Peyer's patch (tissue), 4 donors: Measurements from ENCODE around the gene WAS. TPM values are rescaled to one million over a fixed set of nuclear protein-coding genes. Genes with fewer than 3 reads are reported as not detected.

Experiments
- DNase-seq, 3 donors: peaks; one replicate each; pipeline ENCODE4 v3.0.0-alpha.2; 2017 to 2019
- H3K27ac ChIP-seq, 4 donors: fragments of 200-600 bp; sonication (generic); one replicate each; pipeline ENCODE4 v1.5.1; 2016 to 2019
- H3K27me3 ChIP-seq, 2 donors: fragments of 200-600 bp; sonication (generic); one replicate each; pipeline ENCODE4 v1.5.1; 2019
- H3K36me3 ChIP-seq, 3 donors: fragments of 200-600 bp; sonication (generic); one replicate each; pipeline ENCODE4 v1.5.1; 2016 to 2019
- H3K4me1 ChIP-seq, 4 donors: fragments of 200-600 bp; sonication (generic); one replicate each; pipeline ENCODE4 v1.5.1; 2016 to 2019
- H3K4me3 ChIP-seq, 4 donors: fragments of 200-600 bp; sonication (generic); 1 replicate in 3 of 4; 2 replicates in 1 of 4; pipeline ENCODE4 v1.5.1; 2016 to 2019; ENCODE audit warnings: mild to moderate bottlenecking in 1 of 4
- H3K9me3 ChIP-seq, 4 donors: fragments of 200-600 bp; sonication (generic); one replicate each; pipeline ENCODE4 v1.5.1; 2016 to 2019; ENCODE audit warnings: mild to moderate bottlenecking in 1 of 4
- POLR2A ChIP-seq, 2 donors: fragments of 450-650 bp; IDR thresholded peaks; one replicate each; pipeline ENCODE4 v1.5.1; 2017; ENCODE audit warnings: antibody characterized with exemption in 2 of 2, mild to moderate bottlenecking in 2 of 2, moderate library complexity in 2 of 2
- total RNA-seq, 4 donors: library from RNA; depleted of rRNA; stranded (reverse); fragments of >200 nt; gene quantifications; one replicate each; pipeline ENCODE4 v1.1.0, GENCODE V29; 2016
- TF ChIP-seq, protein P1 (sequence below), 6 experiments: fragments of 450-650 bp in 4 of 6; fragments of 200-600 bp in 2 of 6; sonication (generic) in 1 of 6; IDR thresholded peaks; one replicate each; pipeline ENCODE4 v1.5.1; 2017 to 2019; ENCODE audit warnings: antibody characterized with exemption in 6 of 6, mild to moderate bottlenecking in 3 of 6, moderate library complexity in 1 of 6

WAS gene
- total RNA-seq, 4 donors from 2014 or later = 3.5 to 45.4 (median 7.6) TPM

DNA sequence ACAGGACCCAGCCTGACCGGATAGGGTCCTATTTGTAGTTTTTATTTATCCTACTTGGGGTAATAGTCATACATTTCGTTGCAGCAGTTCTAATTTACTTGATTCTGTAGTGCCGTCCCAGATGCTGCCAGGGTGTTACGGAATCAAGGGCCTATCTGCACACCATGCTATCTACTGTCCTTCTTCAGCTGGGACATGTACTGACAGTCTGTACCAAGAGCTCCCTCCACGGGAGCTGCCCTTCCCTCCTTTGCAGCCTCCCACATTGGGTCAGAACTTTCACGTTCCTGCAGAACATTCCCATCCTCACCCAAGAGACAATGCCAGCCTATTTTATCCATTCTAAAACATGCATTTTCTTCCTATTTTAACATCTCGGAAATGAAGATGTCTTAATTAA is 19.6 kb downstream of the WAS start:
- H3K27ac ChIP-seq = no peak overlapping the region
- peaks cover 0 to 5% (median 0%) of the 10 kb centered on the region in 3 donors for H3K36me3 ChIP-seq
- H3K9me3 ChIP-seq = no peaks in the 10 kb centered on the region
- H3K27me3 ChIP-seq = no peaks in the 10 kb centered on the region
- TF ChIP-seq, protein P1, sequence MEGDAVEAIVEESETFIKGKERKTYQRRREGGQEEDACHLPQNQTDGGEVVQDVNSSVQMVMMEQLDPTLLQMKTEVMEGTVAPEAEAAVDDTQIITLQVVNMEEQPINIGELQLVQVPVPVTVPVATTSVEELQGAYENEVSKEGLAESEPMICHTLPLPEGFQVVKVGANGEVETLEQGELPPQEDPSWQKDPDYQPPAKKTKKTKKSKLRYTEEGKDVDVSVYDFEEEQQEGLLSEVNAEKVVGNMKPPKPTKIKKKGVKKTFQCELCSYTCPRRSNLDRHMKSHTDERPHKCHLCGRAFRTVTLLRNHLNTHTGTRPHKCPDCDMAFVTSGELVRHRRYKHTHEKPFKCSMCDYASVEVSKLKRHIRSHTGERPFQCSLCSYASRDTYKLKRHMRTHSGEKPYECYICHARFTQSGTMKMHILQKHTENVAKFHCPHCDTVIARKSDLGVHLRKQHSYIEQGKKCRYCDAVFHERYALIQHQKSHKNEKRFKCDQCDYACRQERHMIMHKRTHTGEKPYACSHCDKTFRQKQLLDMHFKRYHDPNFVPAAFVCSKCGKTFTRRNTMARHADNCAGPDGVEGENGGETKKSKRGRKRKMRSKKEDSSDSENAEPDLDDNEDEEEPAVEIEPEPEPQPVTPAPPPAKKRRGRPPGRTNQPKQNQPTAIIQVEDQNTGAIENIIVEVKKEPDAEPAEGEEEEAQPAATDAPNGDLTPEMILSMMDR (IDR thresholded peaks at IDR 0.05) = no peak
- no peak for TF ChIP-seq POLR2A (IDR thresholded peaks at IDR 0.05)
- DNase-seq = no peak
- H3K4me3 ChIP-seq = no peak overlapping the region
- no peaks in the 10 kb centered on the region for H3K4me1 ChIP-seq

DNA sequence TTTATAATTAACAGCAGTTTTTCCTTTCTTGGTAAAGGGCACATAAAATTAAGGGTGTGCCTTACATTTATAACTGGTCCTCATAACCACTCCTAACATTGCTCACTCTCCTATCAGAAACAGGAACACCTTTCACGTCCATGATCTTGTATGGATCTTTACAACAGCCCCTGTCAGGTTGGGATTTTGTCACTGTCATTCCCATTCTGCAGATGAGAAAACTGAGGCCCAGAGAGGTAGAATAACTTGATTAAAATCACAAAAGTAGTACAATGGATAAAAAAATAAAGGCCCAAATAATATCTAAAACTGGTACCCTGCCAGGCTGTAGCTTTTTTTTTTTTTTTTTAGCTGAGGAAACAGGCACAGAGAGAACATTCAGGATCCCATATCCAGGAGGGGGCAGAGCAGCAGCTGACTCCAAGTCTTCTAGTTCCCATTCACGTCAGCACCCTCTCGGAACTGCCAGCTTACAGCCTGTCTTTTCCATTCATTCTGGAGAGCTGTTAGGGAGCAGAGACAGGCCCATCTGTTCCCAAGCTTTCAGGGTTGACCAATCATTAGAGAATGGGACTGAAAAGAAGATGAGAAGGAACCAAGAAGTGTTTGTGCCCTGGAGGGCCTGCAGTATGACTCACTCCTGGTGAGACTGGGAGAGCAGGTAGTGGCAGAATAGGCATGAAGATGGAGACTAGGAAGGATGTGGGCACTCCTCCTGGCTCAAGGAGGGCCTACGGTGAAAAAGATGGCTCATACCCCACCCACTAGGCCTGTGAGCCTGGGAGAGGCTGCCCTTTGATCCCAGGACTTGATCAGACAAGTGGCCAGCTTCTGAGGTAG is 20.3 kb downstream of the WAS start:
- Histone ChIP-seq H3K4me3 (no peak overlapping the region), H3K36me3 (peaks cover 0 to 5% (median 0%) of the 10 kb centered on the region in 3 donors), H3K4me1 (no peaks in the 10 kb centered on the region), H3K27ac (peak overlapping the region in 1 of 4 donors; percentile 66), H3K27me3 (no peaks in the 10 kb centered on the region), H3K9me3 (no peaks in the 10 kb centered on the region)
- no peak for DNase-seq
- TF ChIP-seq, protein P1 (IDR thresholded peaks at IDR 0.05) = no peak
- no peak for TF ChIP-seq POLR2A (IDR thresholded peaks at IDR 0.05)

DNA sequence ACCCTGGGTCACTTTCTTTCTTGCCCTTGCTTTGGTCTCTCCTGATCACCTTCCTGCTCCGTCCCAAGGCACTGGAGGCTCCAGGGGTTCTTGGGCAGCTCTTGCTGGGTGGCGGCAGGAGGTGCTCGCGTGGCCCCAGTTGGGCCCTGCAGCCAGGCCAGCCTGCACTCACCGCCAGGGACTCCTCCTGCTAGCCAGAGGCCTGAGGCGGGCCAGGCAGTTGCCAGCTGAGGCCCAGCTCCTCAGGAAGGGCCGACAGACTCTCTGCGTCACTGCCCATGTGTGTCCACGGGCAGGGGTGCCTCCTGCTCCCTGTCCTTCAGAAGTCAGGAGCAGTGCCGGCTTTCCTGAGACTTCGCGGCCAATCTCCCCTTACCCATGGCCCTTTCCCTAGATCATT is 22.3 kb downstream of the WAS start:
- TF ChIP-seq, protein P1 (IDR thresholded peaks at IDR 0.05) = no peak
- TF ChIP-seq POLR2A (IDR thresholded peaks at IDR 0.05) = no peak
- Histone ChIP-seq H3K27me3 (no peaks in the 10 kb centered on the region), H3K36me3 (no peaks in the 10 kb centered on the region), H3K27ac (no peak overlapping the region), H3K4me1 (no peaks in the 10 kb centered on the region), H3K9me3 (no peaks in the 10 kb centered on the region), H3K4me3 (no peak overlapping the region)
- no peak for DNase-seq

DNA sequence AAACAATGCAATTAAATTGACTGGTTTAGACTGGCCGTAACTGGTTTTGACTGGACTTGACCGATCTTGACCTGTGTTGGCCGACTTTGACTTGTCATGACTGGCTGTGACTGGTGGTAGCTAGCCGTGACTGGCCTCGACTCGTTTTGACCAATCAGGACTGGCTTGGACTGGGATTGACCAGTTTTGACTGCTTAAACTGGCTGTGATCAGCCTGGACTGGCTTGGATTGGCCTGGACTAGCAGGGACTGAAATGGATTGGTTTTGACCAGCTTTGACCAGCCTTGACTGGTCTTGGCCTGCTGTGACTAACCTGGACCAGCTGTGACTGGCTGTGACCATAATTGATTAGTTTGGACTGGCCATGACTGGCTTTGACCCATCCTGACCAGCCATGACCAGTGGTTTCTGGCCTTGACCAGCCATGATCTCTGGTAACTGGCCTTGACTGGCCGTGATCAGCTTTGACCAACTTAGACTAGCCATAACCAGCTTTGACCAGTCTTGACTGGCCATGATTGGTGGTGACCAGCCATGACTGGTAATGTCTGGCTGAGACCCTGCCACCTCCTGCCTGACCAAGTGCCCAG is 26.0 kb downstream of the WAS start:
- no peak overlapping the region for H3K27ac ChIP-seq
- H3K9me3 ChIP-seq = no peaks in the 10 kb centered on the region
- H3K4me1 ChIP-seq = no peaks in the 10 kb centered on the region
- no peak overlapping the region for H3K4me3 ChIP-seq
- DNase-seq = no peak
- H3K27me3 ChIP-seq = no peaks in the 10 kb centered on the region
- H3K36me3 ChIP-seq = no peaks in the 10 kb centered on the region
- TF ChIP-seq POLR2A (IDR thresholded peaks at IDR 0.05) = no peak
- TF ChIP-seq, protein P1 (IDR thresholded peaks at IDR 0.05) = no peak

DNA sequence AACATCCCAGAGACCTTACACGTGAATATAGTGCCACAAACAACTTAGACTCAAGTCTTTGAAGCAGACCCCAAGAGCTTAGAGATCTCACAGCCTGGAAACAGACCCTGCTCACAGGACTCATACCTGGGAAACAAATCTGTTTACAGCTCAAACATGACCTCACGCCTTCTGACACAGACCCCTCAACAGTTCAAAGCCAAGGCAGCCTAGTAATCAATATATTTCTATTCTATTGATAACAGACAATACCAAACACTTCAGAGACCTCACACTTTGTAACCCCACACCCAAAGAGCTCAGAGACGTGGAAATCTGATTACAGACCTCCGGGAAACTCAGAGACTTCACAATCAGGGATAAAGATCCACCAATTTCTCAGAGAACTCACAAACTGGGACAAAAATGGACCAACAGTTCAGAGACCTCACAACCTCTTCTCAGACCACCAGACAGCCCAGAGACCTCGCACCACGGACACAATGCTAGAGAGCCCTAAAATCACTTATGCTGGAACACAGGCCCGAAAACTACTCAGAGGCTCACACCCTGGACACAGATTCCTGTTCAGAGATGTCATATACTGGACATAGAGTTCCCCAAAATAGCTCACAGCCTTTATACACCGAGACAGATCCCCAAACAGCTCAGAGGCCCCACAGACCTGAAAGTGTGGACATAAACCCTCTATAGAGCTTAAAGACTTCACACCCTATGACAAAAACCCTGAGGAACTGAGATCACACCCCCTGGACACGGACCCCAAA is 27.7 kb downstream of the WAS start:
- H3K27ac ChIP-seq = peak overlapping the region in 1 of 4 donors; percentile 43
- TF ChIP-seq POLR2A (IDR thresholded peaks at IDR 0.05) = no peak
- TF ChIP-seq, protein P1 (IDR thresholded peaks at IDR 0.05) = no peak

More for the DNA sequence above, 27.7 kb downstream of the WAS start:
- H3K9me3 ChIP-seq = no peaks in the 10 kb centered on the region
- no peaks in the 10 kb centered on the region for H3K36me3 ChIP-seq
- DNase-seq = no peak
- H3K27me3 ChIP-seq = no peaks in the 10 kb centered on the region
- H3K4me3 ChIP-seq = no peak overlapping the region
- no peaks in the 10 kb centered on the region for H3K4me1 ChIP-seq
